ENCODE data around the gene CRK. TPM values are rescaled to one million over a fixed set of nuclear protein-coding genes. Genes with fewer than 3 reads are reported as not detected.

The CRK gene
- total RNA-seq, 1 donor from 2014 or later = 84.9 TPM

- TF ChIP-seq CTCF (IDR thresholded peaks at IDR 0.05; ENCODE audit: insufficient read depth, low read length, poor library complexity, severe bottlenecking) = no peak
- Histone ChIP-seq H3K36me3 (ENCODE audit: control insufficient read depth, insufficient read depth, low read length) (peaks cover 5% of the 10 kb centered on the region), H3K27me3 (ENCODE audit: control insufficient read depth, insufficient read depth, low read length) (no peaks in the 10 kb centered on the region), H3K4me3 (ENCODE audit: low read depth, low read length) (no peak overlapping the region)
- DNase-seq (ENCODE audit: low read depth) = no peak
Measured at GRCh38 chr17:1471490-1471889, 15.5 kb upstream of the CRK start.

- no peak for TF ChIP-seq CTCF (IDR thresholded peaks at IDR 0.05; ENCODE audit: insufficient read depth, low read length, poor library complexity, severe bottlenecking)
- no peak overlapping the region for H3K4me3 ChIP-seq (ENCODE audit: low read depth, low read length)
- H3K36me3 ChIP-seq (ENCODE audit: control insufficient read depth, insufficient read depth, low read length) = peaks cover 5% of the 10 kb centered on the region
- H3K27me3 ChIP-seq (ENCODE audit: control insufficient read depth, insufficient read depth, low read length) = no peaks in the 10 kb centered on the region
- no peak for DNase-seq (ENCODE audit: low read depth)
Measured at GRCh38 chr17:1470755-1471462, 14.9 kb upstream of the CRK start.

GRCh38 chr17:1470071-1470754 lies 14.2 kb upstream of the CRK start:
- Histone ChIP-seq H3K27me3 (ENCODE audit: control insufficient read depth, insufficient read depth, low read length) (no peaks in the 10 kb centered on the region), H3K4me3 (ENCODE audit: low read depth, low read length) (no peak overlapping the region), H3K36me3 (ENCODE audit: control insufficient read depth, insufficient read depth, low read length) (peaks cover 5% of the 10 kb centered on the region)
- no peak for DNase-seq (ENCODE audit: low read depth)
- TF ChIP-seq CTCF (IDR thresholded peaks at IDR 0.05; ENCODE audit: insufficient read depth, low read length, poor library complexity, severe bottlenecking) = no peak

- H3K27me3 ChIP-seq (ENCODE audit: control insufficient read depth, insufficient read depth, low read length) = no peaks in the 10 kb centered on the region
- no peak for TF ChIP-seq CTCF (IDR thresholded peaks at IDR 0.05; ENCODE audit: insufficient read depth, low read length, poor library complexity, severe bottlenecking)
- no peak overlapping the region for H3K4me3 ChIP-seq (ENCODE audit: low read depth, low read length)
- peaks cover 5% of the 10 kb centered on the region for H3K36me3 ChIP-seq (ENCODE audit: control insufficient read depth, insufficient read depth, low read length)
- no peak for DNase-seq (ENCODE audit: low read depth)
Measured at GRCh38 chr17:1469231-1469852, 13.3 kb upstream of the CRK start.

- Histone ChIP-seq H3K27me3 (ENCODE audit: control insufficient read depth, insufficient read depth, low read length) (no peaks in the 10 kb centered on the region), H3K36me3 (ENCODE audit: control insufficient read depth, insufficient read depth, low read length) (peaks cover 5% of the 10 kb centered on the region), H3K4me3 (ENCODE audit: low read depth, low read length) (no peak overlapping the region)
- no peak for DNase-seq (ENCODE audit: low read depth)
- no peak for TF ChIP-seq CTCF (IDR thresholded peaks at IDR 0.05; ENCODE audit: insufficient read depth, low read length, poor library complexity, severe bottlenecking)
Measured at GRCh38 chr17:1467898-1468492, 12.0 kb upstream of the CRK start.

All from kidney epithelial cell (primary cell).